Ishikawa (cell line): Measurements from ENCODE around the gene TYMP.

Source experiments
- CEBPB ChIP-seq: IDR thresholded peaks from 2 replicates; pipeline ENCODE4 v1.6.1; 2012
- CREB1 ChIP-seq: IDR thresholded peaks from 2 replicates; pipeline ENCODE4 v1.6.1; 2012; ENCODE audit warnings: low read depth
- EGR1 ChIP-seq: IDR thresholded peaks from 2 replicates; pipeline ENCODE4 v1.6.1; 2012
- EP300 ChIP-seq: IDR thresholded peaks from 2 replicates; pipeline ENCODE4 v1.6.1; 2012; ENCODE audit warnings: borderline replicate concordance
- FOXM1 ChIP-seq: IDR thresholded peaks from 2 replicates; pipeline ENCODE4 v1.6.1; 2012; ENCODE audit warnings: low read depth, borderline replicate concordance
- MAX ChIP-seq: IDR thresholded peaks from 2 replicates; pipeline ENCODE4 v1.6.1; 2012
- NFIC ChIP-seq: IDR thresholded peaks from 2 replicates; pipeline ENCODE4 v1.6.1; 2012
- RAD21 ChIP-seq: IDR thresholded peaks from 2 replicates; pipeline ENCODE4 v1.6.1; 2012; ENCODE audit warnings: low read depth
- REST ChIP-seq: IDR thresholded peaks from 2 replicates; pipeline ENCODE4 v1.6.1; 2012; ENCODE audit warnings: low read depth, mild to moderate bottlenecking
- TAF1 ChIP-seq: IDR thresholded peaks from 2 replicates; pipeline ENCODE4 v1.6.1; 2012; ENCODE audit warnings: low read depth, mild to moderate bottlenecking
- TCF12 ChIP-seq: IDR thresholded peaks from 2 replicates; pipeline ENCODE4 v1.6.1; 2012; ENCODE audit warnings: low read depth
- TEAD4 ChIP-seq: IDR thresholded peaks from 2 replicates; pipeline ENCODE4 v1.6.1; 2012
- USF1 ChIP-seq: IDR thresholded peaks from 2 replicates; pipeline ENCODE4 v1.6.1; 2012
- YY1 ChIP-seq: IDR thresholded peaks from 2 replicates; pipeline ENCODE4 v1.6.1; 2012; ENCODE audit warnings: low read depth
- ZBTB7A ChIP-seq: IDR thresholded peaks from 2 replicates; pipeline ENCODE4 v1.6.1; 2012; ENCODE audit warnings: low read depth

TYMP gene

GRCh38 chr22:50553310-50553709 is 23.5 kb upstream of the TYMP start:
- TF ChIP-seq EGR1 = no peak
- TF ChIP-seq YY1 = no peak
- no peak for TF ChIP-seq FOXM1
- no peak for TF ChIP-seq TCF12
- no peak for TF ChIP-seq ZBTB7A
- no peak for TF ChIP-seq CREB1

GRCh38 chr22:50551160-50551752 is 21.4 kb upstream of the TYMP start:
- TF ChIP-seq NFIC = no peak
- TF ChIP-seq ZBTB7A = no peak
- TF ChIP-seq MAX = no peak
- TF ChIP-seq YY1 = no peak
- no peak for TF ChIP-seq EP300
- TF ChIP-seq REST = no peak
- TF ChIP-seq CEBPB = no peak
- TF ChIP-seq USF1 = no peak
- TF ChIP-seq CREB1 = no peak
- TF ChIP-seq TAF1 = no peak
- TF ChIP-seq FOXM1 = no peak
- no peak for TF ChIP-seq RAD21
- no peak for TF ChIP-seq EGR1
- TF ChIP-seq TEAD4 = no peak
- TF ChIP-seq TCF12 = no peak

GRCh38 chr22:50550395-50550794 is 20.6 kb upstream of the TYMP start:
- no peak for TF ChIP-seq CEBPB

GRCh38 chr22:50548921-50549790 is 19.3 kb upstream of the TYMP start:
- TF ChIP-seq NFIC (no peak), TEAD4 (no peak), RAD21 (no peak), EGR1 (no peak), MAX (no peak), YY1 (no peak), TAF1 (no peak), CEBPB (no peak), EP300 (no peak), USF1 (no peak), ZBTB7A (no peak), TCF12 (no peak), CREB1 (no peak), REST (no peak), FOXM1 (no peak)

GRCh38 chr22:50548040-50548920 is 18.5 kb upstream of the TYMP start:
- TF ChIP-seq FOXM1 = no peak
- TF ChIP-seq MAX = no peak
- no peak for TF ChIP-seq REST
- TF ChIP-seq CEBPB = no peak
- TF ChIP-seq EP300 = no peak
- TF ChIP-seq TCF12 = no peak
- no peak for TF ChIP-seq NFIC
- TF ChIP-seq ZBTB7A = no peak
- no peak for TF ChIP-seq USF1
- TF ChIP-seq TAF1 = no peak
- no peak for TF ChIP-seq TEAD4
- no peak for TF ChIP-seq CREB1
- no peak for TF ChIP-seq RAD21
- TF ChIP-seq EGR1 = no peak
- TF ChIP-seq YY1 = no peak
